ENCODE results near the gene ASTE1. TPM values are rescaled to one million over a fixed set of nuclear protein-coding genes. Genes with fewer than 3 reads are reported as not detected.
"Not testable (repeated sequence)": the region's sequence is repeated elsewhere in the genome, so short reads cannot be mapped to it uniquely, and the experiment has no call there.

Gene ASTE1
- total RNA-seq, 2 experiments from 2014 or later: 25.6 to 26.6 TPM

DNA sequence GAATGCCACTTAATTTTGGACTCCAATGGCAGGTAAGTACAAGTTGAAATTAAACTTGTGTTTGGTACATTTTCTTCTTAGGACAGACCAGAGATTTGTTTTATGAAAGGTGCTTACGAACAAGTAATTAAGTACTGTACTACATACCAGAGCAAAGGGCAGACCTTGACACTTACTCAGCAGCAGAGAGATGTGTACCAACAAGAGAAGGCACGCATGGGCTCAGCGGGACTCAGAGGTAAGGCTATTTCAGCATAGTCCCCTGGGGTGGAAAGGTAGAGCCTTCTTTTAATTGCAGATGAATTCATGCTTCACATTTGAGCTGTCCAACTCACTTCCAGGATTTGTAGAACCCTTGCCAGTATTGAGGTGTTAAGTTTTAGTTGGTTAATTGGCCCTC lies 51.4 kb downstream of the ASTE1 start:
- Histone ChIP-seq H3K9me3 (ENCODE audit: control insufficient read depth in 1 of 2, insufficient read depth in 1 of 2, low read length in 2 of 2) (no peaks in the 10 kb centered on the region), H3K4me1 (ENCODE audit: insufficient read depth, low read length) (no peaks in the 10 kb centered on the region), H3K36me3 (ENCODE audit: insufficient read depth, low read length) (peaks cover 59% of the 10 kb centered on the region), H3K27me3 (ENCODE audit: control insufficient read depth in 1 of 2, insufficient read depth in 2 of 2, low read length in 2 of 2) (no peaks in the 10 kb centered on the region), H3K4me3 (ENCODE audit: low read length) (no peak overlapping the region), H3K27ac (ENCODE audit: low read depth in 1 of 2, low read length in 2 of 2) (no peak overlapping the region)
- CTCF ChIA-PET: no interaction called here
- Mint-ChIP-seq H3K27me3 (no peaks in the 10 kb centered on the region), H3K4me3 (no peak overlapping the region), H3K9me3 (no peaks in the 10 kb centered on the region), H3K36me3 (ENCODE audit: low read depth) (peaks cover 93% of the 10 kb centered on the region), H3K27ac (no peak overlapping the region), H3K4me1 (ENCODE audit: low read depth) (no peaks in the 10 kb centered on the region)
- TF ChIP-seq, protein P1, sequence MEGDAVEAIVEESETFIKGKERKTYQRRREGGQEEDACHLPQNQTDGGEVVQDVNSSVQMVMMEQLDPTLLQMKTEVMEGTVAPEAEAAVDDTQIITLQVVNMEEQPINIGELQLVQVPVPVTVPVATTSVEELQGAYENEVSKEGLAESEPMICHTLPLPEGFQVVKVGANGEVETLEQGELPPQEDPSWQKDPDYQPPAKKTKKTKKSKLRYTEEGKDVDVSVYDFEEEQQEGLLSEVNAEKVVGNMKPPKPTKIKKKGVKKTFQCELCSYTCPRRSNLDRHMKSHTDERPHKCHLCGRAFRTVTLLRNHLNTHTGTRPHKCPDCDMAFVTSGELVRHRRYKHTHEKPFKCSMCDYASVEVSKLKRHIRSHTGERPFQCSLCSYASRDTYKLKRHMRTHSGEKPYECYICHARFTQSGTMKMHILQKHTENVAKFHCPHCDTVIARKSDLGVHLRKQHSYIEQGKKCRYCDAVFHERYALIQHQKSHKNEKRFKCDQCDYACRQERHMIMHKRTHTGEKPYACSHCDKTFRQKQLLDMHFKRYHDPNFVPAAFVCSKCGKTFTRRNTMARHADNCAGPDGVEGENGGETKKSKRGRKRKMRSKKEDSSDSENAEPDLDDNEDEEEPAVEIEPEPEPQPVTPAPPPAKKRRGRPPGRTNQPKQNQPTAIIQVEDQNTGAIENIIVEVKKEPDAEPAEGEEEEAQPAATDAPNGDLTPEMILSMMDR (IDR thresholded peaks at IDR 0.05): no peak
- intact Hi-C loops (cut with DNase I, micrococcal nuclease): no loop called here
- DNase-seq (no peak), ATAC-seq (ENCODE audit: poor library complexity) (no peak)
- POLR2A ChIA-PET: interaction anchor here (1.1 kb wide), 1 partner anchor 81 kb away, joined by 3 read pairs; the partner anchor contains the start of gene ATP2C1

DNA sequence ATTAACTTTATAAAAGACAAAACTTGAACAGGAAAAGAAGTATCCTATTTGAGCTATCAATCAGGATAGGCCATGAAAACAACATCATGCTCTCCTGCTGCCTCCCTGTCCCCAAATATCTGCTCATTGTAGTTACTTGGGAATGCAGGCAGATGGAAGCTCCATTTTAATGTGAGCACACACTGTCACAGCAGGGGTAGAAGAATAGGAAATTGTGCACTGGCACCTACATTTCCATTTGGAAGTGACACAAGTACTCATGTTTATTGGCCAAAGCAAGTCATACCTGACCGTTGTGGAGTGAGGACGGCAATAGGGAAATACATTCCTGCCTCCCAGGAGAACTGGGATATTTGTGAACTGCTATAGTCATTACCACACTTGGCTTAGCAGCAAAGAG lies 52.4 kb downstream of the ASTE1 start:
- Mint-ChIP-seq H3K36me3 (ENCODE audit: low read depth) (peaks cover 90% of the 10 kb centered on the region), H3K27ac (no peak overlapping the region), H3K4me1 (ENCODE audit: low read depth) (no peaks in the 10 kb centered on the region), H3K9me3 (no peaks in the 10 kb centered on the region), H3K27me3 (no peaks in the 10 kb centered on the region), H3K4me3 (no peak overlapping the region)
- CTCF ChIA-PET: no interaction called here
- Histone ChIP-seq H3K4me3 (ENCODE audit: low read length) (no peak overlapping the region), H3K9me3 (ENCODE audit: control insufficient read depth in 1 of 2, insufficient read depth in 1 of 2, low read length in 2 of 2) (no peaks in the 10 kb centered on the region), H3K27me3 (ENCODE audit: control insufficient read depth in 1 of 2, insufficient read depth in 2 of 2, low read length in 2 of 2) (no peaks in the 10 kb centered on the region), H3K36me3 (ENCODE audit: insufficient read depth, low read length) (peaks cover 60% of the 10 kb centered on the region), H3K27ac (ENCODE audit: low read depth in 1 of 2, low read length in 2 of 2) (no peak overlapping the region), H3K4me1 (ENCODE audit: insufficient read depth, low read length) (no peaks in the 10 kb centered on the region)
- intact Hi-C loops (cut with DNase I, micrococcal nuclease): no loop called here
- ATAC-seq (ENCODE audit: poor library complexity) (no peak), DNase-seq (no peak)
- TF ChIP-seq, protein P1 (IDR thresholded peaks at IDR 0.05): no peak
- POLR2A ChIA-PET: interaction anchor here (0.7 to 1.1 kb wide), 2 partner anchors 50 to 80 kb away, joined by 3 read pairs; partner anchors contain the start of gene ATP2C1

DNA sequence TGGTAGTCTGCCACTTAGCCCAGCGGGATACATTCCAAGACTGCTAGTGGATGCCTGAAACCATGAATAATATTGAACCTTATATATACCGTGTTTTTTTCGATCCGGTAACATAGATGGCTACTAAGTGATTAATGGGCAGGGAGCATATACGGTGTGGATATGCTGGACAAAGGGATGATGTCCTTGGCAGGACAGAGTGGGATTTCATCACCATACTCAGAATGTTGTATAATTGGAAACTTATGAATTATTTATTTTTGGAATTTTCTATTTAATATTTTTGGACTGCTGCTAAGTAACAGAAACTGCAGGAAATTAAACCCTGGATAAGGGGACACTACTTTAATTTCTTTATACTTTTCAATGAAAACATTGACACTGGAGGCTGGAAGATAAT lies 53.2 kb downstream of the ASTE1 start:
- peaks cover 92% of the 10 kb centered on the region for H3K36me3 Mint-ChIP-seq (ENCODE audit: low read depth)

DNA sequence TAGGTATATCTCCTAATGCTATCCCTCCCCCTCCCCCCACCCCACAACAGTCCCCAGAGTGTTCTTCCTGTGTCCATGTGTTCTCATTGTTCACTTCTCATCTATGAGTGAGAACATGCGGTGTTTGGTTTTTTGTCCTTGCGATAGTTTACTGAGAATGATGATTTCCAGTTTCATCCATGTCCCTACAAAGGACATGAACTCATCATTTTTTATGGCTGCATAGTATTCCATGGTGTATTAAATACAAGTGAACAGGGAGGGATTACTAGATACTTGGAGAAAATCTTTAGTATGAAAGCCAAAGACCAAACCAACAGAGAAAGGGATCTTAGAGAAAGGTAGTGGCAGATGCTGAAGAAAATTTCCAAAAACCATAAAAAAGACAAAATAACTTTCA lies 54.0 kb downstream of the ASTE1 start:
- H3K9me3 ChIP-seq (ENCODE audit: control insufficient read depth in 1 of 2, insufficient read depth in 1 of 2, low read length in 2 of 2); CTCF ChIA-PET; H3K4me1 ChIP-seq (ENCODE audit: insufficient read depth, low read length); intact Hi-C loops (cut with DNase I, micrococcal nuclease); H3K4me3 Mint-ChIP-seq; H3K27ac Mint-ChIP-seq; H3K4me1 Mint-ChIP-seq (ENCODE audit: low read depth); H3K27me3 Mint-ChIP-seq; H3K27ac ChIP-seq (ENCODE audit: low read depth in 1 of 2, low read length in 2 of 2); H3K4me3 ChIP-seq (ENCODE audit: low read length); H3K9me3 Mint-ChIP-seq; DNase-seq; POLR2A ChIA-PET; H3K27me3 ChIP-seq (ENCODE audit: control insufficient read depth in 1 of 2, insufficient read depth in 2 of 2, low read length in 2 of 2); ATAC-seq (ENCODE audit: poor library complexity): not testable (repeated sequence)
- peaks cover 67% of the 10 kb centered on the region for H3K36me3 ChIP-seq (ENCODE audit: insufficient read depth, low read length)
- peaks cover 91% of the 10 kb centered on the region for H3K36me3 Mint-ChIP-seq (ENCODE audit: low read depth)

More for the DNA sequence above, 53.2 kb downstream of the ASTE1 start:
- H3K27ac Mint-ChIP-seq: no peak overlapping the region
- H3K4me1 Mint-ChIP-seq (ENCODE audit: low read depth): no peaks in the 10 kb centered on the region
- peaks cover 60% of the 10 kb centered on the region for H3K36me3 ChIP-seq (ENCODE audit: insufficient read depth, low read length)
- H3K4me1 ChIP-seq (ENCODE audit: insufficient read depth, low read length): no peaks in the 10 kb centered on the region
- DNase-seq (no peak), ATAC-seq (ENCODE audit: poor library complexity) (no peak)
- H3K4me3 Mint-ChIP-seq: no peak overlapping the region
- TF ChIP-seq, protein P1 (IDR thresholded peaks at IDR 0.05): no peak
- no peak overlapping the region for H3K4me3 ChIP-seq (ENCODE audit: low read length)
- H3K9me3 Mint-ChIP-seq: no peaks in the 10 kb centered on the region
- no peak overlapping the region for H3K27ac ChIP-seq (ENCODE audit: low read depth in 1 of 2, low read length in 2 of 2)
- POLR2A ChIA-PET: no interaction called here
- H3K27me3 ChIP-seq (ENCODE audit: control insufficient read depth in 1 of 2, insufficient read depth in 2 of 2, low read length in 2 of 2): no peaks in the 10 kb centered on the region
- H3K27me3 Mint-ChIP-seq: no peaks in the 10 kb centered on the region
- no peaks in the 10 kb centered on the region for H3K9me3 ChIP-seq (ENCODE audit: control insufficient read depth in 1 of 2, insufficient read depth in 1 of 2, low read length in 2 of 2)
- intact Hi-C loops (cut with DNase I, micrococcal nuclease): no loop called here
- CTCF ChIA-PET: no interaction called here

Measured in CD4-positive, alpha-beta T cell (primary cell).